DND-41 (cell line): ENCODE data around the gene KCND3.

ENCODE experiments used
- CTCF ChIP-seq: IDR thresholded peaks from 2 replicates; pipeline ENCODE4 v1.5.1; 2012; ENCODE audit warnings: borderline replicate concordance, low read length, moderate library complexity, mild to moderate bottlenecking; ENCODE audit not compliant: poor library complexity, severe bottlenecking; ENCODE audit errors: extremely low read depth
- EZH2 ChIP-seq: IDR thresholded peaks from 3 replicates; pipeline ENCODE4 v1.6.1; 2012; ENCODE audit warnings: borderline replicate concordance, low read depth, mild to moderate bottlenecking, moderate library complexity, low read length, inconsistent platforms; ENCODE audit not compliant: severe bottlenecking

- no peak for TF ChIP-seq CTCF
- no peak for TF ChIP-seq EZH2
Observed at GRCh38 chr1:111981090-111981489, 8.4 kb downstream of the KCND3 start.
